PC-9 (cell line): ENCODE results near the gene SPG11. TPM values are rescaled to one million over a fixed set of nuclear protein-coding genes. Genes with fewer than 3 reads are reported as not detected.
"Not testable (repeated sequence)": the region's sequence is repeated elsewhere in the genome, so short reads cannot be mapped to it uniquely, and the experiment has no call there.

Experiments
- BruUV-seq: library from RNA; stranded (reverse); fragments of 400-500 nt; replicated peaks from 2 replicates; lab custom pipeline; 2021; lab: Mats Ljungman, UMichigan
- CTCF ChIA-PET: fragments of 300-600 bp; sonication (Branson Sonifier 250); formaldehyde crosslinking; loops from one replicate; lab custom pipeline; 2022; ENCODE audit warnings: antibody characterized with exemption; lab: Charles Lee
- POLR2A ChIA-PET: fragments of 300-600 bp; sonication (Branson Sonifier 250); formaldehyde crosslinking; loops from one replicate; lab custom pipeline; 2022; ENCODE audit warnings: antibody characterized with exemption; ENCODE audit not compliant: unreplicated experiment; lab: Charles Lee
- DNase-seq, 2 experiments: peaks; one replicate each; pipeline versions ENCODE4 v3.0.0 to v3.0.0-alpha.2; 2015 to 2022; ENCODE audit warnings: mixed read lengths in 1 of 2
- H2AFZ ChIP-seq: fragments of 200-600 bp; sonication (generic); 2 replicates; pipeline ENCODE4 v1.8.1; 2017; ENCODE audit warnings: antibody characterized with exemption
- H3F3A ChIP-seq: fragments of 200-600 bp; sonication (generic); 2 replicates; pipeline ENCODE4 v1.8.1; 2017; ENCODE audit warnings: antibody characterized with exemption, mild to moderate bottlenecking, low read depth; ENCODE audit not compliant: insufficient read depth
- H3K27ac ChIP-seq: fragments of 200-600 bp; sonication (generic); 2 replicates; pipeline ENCODE4 v1.6.1; 2016; ENCODE audit warnings: mixed run types
- H3K27me3 ChIP-seq: fragments of 200-600 bp; sonication (generic); 2 replicates; pipeline ENCODE4 v1.6.1; 2016; ENCODE audit warnings: low read depth, mixed run types; ENCODE audit not compliant: insufficient read depth
- H3K36me3 ChIP-seq: fragments of 200-600 bp; sonication (generic); 2 replicates; pipeline ENCODE4 v1.6.1; 2016; ENCODE audit warnings: low read depth, mixed run types
- H3K4me1 ChIP-seq: fragments of 200-600 bp; sonication (generic); replicated peaks from 2 replicates; pipeline ENCODE4 v1.6.1; 2016; ENCODE audit warnings: mixed run types; ENCODE audit not compliant: insufficient read depth
- H3K4me2 ChIP-seq: fragments of 200-600 bp; sonication (generic); 2 replicates; pipeline ENCODE4 v1.6.1; 2017; ENCODE audit warnings: mixed run types
- H3K4me3 ChIP-seq: fragments of 200-600 bp; sonication (generic); 2 replicates; pipeline ENCODE4 v1.6.1; 2016; ENCODE audit warnings: mixed run types
- H3K79me2 ChIP-seq: fragments of 200-600 bp; sonication (generic); 2 replicates; pipeline ENCODE4 v1.6.1; 2017; ENCODE audit warnings: low read depth, mixed run types
- H3K9me2 ChIP-seq: fragments of 200-600 bp; sonication (generic); 2 replicates; pipeline ENCODE4 v1.8.1; 2017; ENCODE audit warnings: mild to moderate bottlenecking; ENCODE audit not compliant: insufficient read depth
- H3K9me3 ChIP-seq: fragments of 200-600 bp; sonication (generic); 2 replicates; pipeline ENCODE4 v1.8.1; 2016; ENCODE audit warnings: low read depth; ENCODE audit not compliant: insufficient read depth
- H4K20me1 ChIP-seq: fragments of 200-600 bp; sonication (generic); 2 replicates; pipeline ENCODE4 v1.8.1; 2017; ENCODE audit not compliant: insufficient read depth
- CTCF ChIP-seq: fragments of 200-600 bp; sonication (generic); conservative IDR thresholded peaks from 2 replicates; pipeline ENCODE4 v1.6.1; 2017; ENCODE audit warnings: mixed run types, antibody characterized with exemption, mild to moderate bottlenecking, moderate library complexity
- EZH2 ChIP-seq: fragments of 200-600 bp; sonication (generic); IDR thresholded peaks from 2 replicates; pipeline ENCODE4 v1.8.0; 2017; ENCODE audit warnings: antibody characterized with exemption, low read depth
- intact Hi-C: fragments of 100-400 bp; cut with micrococcal nuclease; formaldehyde crosslinking; loops from one replicate; pipeline ENCODE4 v1.10.0; 2022; ENCODE audit not compliant: unreplicated experiment
- total RNA-seq: library from RNA; stranded (reverse); gene quantifications from 2 replicates; pipeline ENCODE4 v1.2.3, GENCODE V29; 2021

Gene SPG11
- total RNA-seq, 1 experiment from 2014 or later: 64.2 TPM

GRCh38 chr15:44532689-44533088 is 130.8 kb downstream of the SPG11 start:
- H3K9me3 ChIP-seq: no peaks in the 10 kb centered on the region
- no TSS peak for BruUV-seq
- H4K20me1 ChIP-seq: no peaks in the 10 kb centered on the region
- intact Hi-C loops: no loop called here
- H3K79me2 ChIP-seq: peaks cover 28% of the 10 kb centered on the region
- ChIA-PET POLR2A (interaction anchor here (0.6 kb wide), 1 partner anchor 640 kb away, joined by 4 read pairs; no protein-coding TSS in a partner anchor), CTCF (no interaction called here)
- H3K9me2 ChIP-seq: no peaks in the 10 kb centered on the region
- no peak overlapping the region for H3K4me3 ChIP-seq
- TF ChIP-seq EZH2 (no peak), CTCF (peak; percentile 35; the same call in 1 of the 2 replicates)
- H3K27me3 ChIP-seq: no peaks in the 10 kb centered on the region
- H3K4me1 ChIP-seq: 0 out of 2 replicates have a peak, but pooled peaks cover 6% of the 10 kb centered on the region
- peaks cover 17% of the 10 kb centered on the region; the same call in 1 of the 2 replicates for H3F3A ChIP-seq
- DNase-seq: no peak
- no peak overlapping the region for H3K27ac ChIP-seq
- H2AFZ ChIP-seq: no peak overlapping the region
- H3K4me2 ChIP-seq: no peak overlapping the region
- peaks cover 7% of the 10 kb centered on the region; the same call in 1 of the 2 replicates for H3K36me3 ChIP-seq

DNA sequence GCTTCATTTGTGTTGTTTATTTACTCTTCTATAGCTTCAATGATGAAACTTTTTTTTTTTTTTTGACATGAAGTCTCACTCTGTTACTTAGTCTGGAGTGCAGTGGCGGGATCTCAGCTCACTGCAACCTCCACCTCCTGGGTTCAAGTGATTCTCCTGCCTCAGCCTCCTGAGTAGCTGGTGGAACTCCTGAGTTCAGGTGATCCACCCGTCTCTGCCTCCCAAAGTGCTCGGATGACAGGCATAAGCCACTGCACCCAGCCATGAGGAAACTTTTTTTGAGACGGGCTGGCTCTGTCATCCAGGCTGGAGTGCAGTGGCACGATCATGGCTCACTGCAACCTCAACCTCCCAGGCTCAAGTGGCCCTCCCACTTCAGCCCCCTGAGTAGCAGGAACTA is 131.2 kb downstream of the SPG11 start:
- Histone ChIP-seq H3F3A (peaks cover 18% of the 10 kb centered on the region; the same call in 1 of the 2 replicates), H3K79me2 (peaks cover 23% of the 10 kb centered on the region)
- H3K4me3 ChIP-seq, H4K20me1 ChIP-seq, H3K9me2 ChIP-seq, H3K27me3 ChIP-seq, H3K4me1 ChIP-seq, DNase-seq, H3K9me3 ChIP-seq, intact Hi-C loops, BruUV-seq, CTCF ChIA-PET, H3K36me3 ChIP-seq, H3K27ac ChIP-seq, H3K4me2 ChIP-seq, H2AFZ ChIP-seq: not testable (repeated sequence)
- POLR2A ChIA-PET: interaction anchor here (0.6 kb wide), 1 partner anchor 11 kb away, joined by 9 read pairs; no protein-coding TSS in a partner anchor

GRCh38 chr15:44530653-44531052 is 132.8 kb downstream of the SPG11 start:
- Histone ChIP-seq H3F3A (peaks cover 15% of the 10 kb centered on the region; the same call in 1 of the 2 replicates), H3K4me3 (no peak overlapping the region), H3K9me3 (no peaks in the 10 kb centered on the region), H3K27me3 (no peaks in the 10 kb centered on the region), H3K9me2 (no peaks in the 10 kb centered on the region), H3K79me2 (peaks cover 16% of the 10 kb centered on the region), H3K4me1 (0 out of 2 replicates have a peak, but pooled peaks cover 5% of the 10 kb centered on the region), H2AFZ (no peak overlapping the region), H4K20me1 (no peaks in the 10 kb centered on the region), H3K4me2 (no peak overlapping the region), H3K36me3 (peaks cover 13% of the 10 kb centered on the region; the same call in 1 of the 2 replicates), H3K27ac (no peak overlapping the region)
- ChIA-PET POLR2A (interaction anchor here (0.5 to 0.7 kb wide), 2 partner anchors 10 to 103 kb away, joined by 3 to 4 read pairs; partner anchors contain the start of gene CTDSPL2), CTCF (interaction anchor here (0.6 kb wide), 1 partner anchor 17 kb away, joined by 3 read pairs; no protein-coding TSS in a partner anchor)
- no peak for DNase-seq
- intact Hi-C loops: no loop called here
- no TSS peak for BruUV-seq
- TF ChIP-seq CTCF: no peak
- TF ChIP-seq EZH2: no peak
